ENCODE data around the gene COPS8.

Gene COPS8

DNA sequence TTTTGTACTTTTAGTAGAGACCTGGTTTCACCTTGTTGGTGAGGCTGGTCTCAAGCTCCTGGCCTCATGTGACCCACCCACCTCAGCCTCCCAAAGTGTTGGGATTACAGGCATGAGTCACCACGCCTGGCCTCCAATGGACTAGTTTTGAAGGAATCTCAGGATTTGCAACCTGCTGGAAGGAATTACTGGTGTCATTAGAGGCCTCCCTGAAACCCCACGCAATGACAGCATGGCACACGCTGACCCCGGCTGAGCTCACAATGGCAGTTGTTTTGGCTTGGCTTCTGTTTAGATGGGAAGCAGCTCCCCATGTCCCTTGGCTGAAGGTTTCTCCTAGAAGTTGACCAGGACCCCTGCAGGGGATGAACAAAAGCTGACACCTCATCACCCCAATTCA is 23.1 kb upstream of the COPS8 start:
- Histone ChIP-seq H3K4me3 (no peak overlapping the region), H3K27ac (no peak overlapping the region)

- H3K4me3 ChIP-seq = no peak overlapping the region
- H3K27ac ChIP-seq = no peak overlapping the region
Observed at GRCh38 chr2:237064203-237065070, 21.3 kb upstream of the COPS8 start.

DNA sequence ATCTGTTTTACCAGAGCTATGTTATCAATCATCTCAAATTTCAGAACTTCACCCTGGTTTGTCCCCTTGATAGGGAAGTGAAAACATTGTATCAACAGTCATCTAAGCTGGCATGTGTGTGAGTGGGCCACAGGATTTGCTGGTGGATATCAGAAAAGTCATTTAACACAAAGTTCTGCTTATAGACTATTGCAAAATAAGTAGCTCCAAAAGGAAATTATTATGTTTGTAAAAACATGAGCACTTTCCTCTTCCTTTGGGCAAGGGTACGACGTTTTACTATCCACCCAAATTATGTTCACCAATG is 20.7 kb upstream of the COPS8 start:
- Histone ChIP-seq H3K27ac (no peak overlapping the region), H3K4me3 (no peak overlapping the region)

GRCh38 chr2:237066396-237066795 is 19.3 kb upstream of the COPS8 start:
- Histone ChIP-seq H3K4me3 (no peak overlapping the region), H3K27ac (no peak overlapping the region)

GRCh38 chr2:237068005-237068576 is 17.6 kb upstream of the COPS8 start:
- no peak overlapping the region for H3K4me3 ChIP-seq
- no peak overlapping the region for H3K27ac ChIP-seq

GRCh38 chr2:237072067-237072931 is 13.4 kb upstream of the COPS8 start:
- H3K4me3 ChIP-seq = no peak overlapping the region
- H3K27ac ChIP-seq = no peak overlapping the region

- Histone ChIP-seq H3K4me3 (no peak overlapping the region), H3K27ac (peak overlapping the region in 4 of 21 experiments; percentile 28 to 47 (median 38))
Observed at GRCh38 chr2:237073552-237073951, 12.1 kb upstream of the COPS8 start.

GRCh38 chr2:237074211-237074993 is 11.3 kb upstream of the COPS8 start:
- H3K27ac ChIP-seq = peak overlapping the region in 1 of 21 experiments; percentile 47
- H3K4me3 ChIP-seq = no peak overlapping the region

DNA sequence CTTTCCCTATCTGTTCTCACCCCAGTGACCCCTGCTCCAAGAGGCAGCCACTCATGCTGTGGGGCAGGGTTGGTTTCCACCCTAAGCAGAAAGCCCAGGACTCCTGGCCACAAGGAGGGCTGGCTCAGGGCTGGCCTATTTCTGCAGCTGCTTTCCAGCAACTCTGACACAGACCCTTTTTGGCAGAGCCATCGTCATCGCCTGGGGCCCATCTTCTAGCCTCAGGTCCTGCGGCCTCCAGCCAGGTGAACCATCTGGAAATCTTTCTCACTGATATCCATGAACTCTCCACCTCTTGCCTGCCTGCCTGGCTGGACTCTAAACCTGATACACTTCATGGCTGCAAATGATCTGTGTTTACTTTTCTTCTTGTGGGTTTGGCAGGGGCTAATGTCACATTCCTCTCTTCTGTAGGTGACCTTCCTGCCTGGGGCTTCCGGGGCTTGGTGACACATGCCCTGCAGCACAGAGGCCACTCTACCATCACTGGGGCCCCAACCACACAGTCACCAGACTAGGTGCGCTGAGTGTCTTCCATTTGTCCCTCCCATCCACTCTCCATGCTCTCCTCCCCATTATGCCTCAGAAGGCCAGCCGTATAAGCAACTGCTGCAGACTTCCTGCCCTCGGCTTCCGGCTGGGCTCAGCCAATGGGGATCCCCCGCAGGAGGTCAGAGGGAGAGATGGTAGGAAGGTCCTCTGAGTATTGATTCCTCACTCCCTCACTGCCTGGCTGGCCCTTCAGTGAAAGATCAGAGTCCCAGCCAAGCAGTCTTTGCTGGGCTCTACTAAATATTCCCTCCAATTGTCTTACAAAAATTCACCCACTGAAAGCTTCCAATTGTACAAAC is 9.7 kb upstream of the COPS8 start:
- Histone ChIP-seq H3K4me3 (no peak overlapping the region), H3K27ac (no peak overlapping the region)

- Histone ChIP-seq H3K4me3 (no peak overlapping the region), H3K27ac (no peak overlapping the region)
Observed at GRCh38 chr2:237081596-237081995, 4.1 kb upstream of the COPS8 start.

- H3K27ac ChIP-seq = no peak overlapping the region
Observed at GRCh38 chr2:237083026-237083425, 2.7 kb upstream of the COPS8 start.

GRCh38 chr2:237084444-237084843 is 1.2 kb upstream of the COPS8 start:
- Histone ChIP-seq H3K27ac (peak overlapping the region in 5 of 21 experiments; percentile 83 to 95 (median 88)), H3K4me3 (no peak overlapping the region)

More at GRCh38 chr2:237083026-237083425, 2.7 kb upstream of the COPS8 start:
- H3K4me3 ChIP-seq = no peak overlapping the region

- peak overlapping the region in 5 of 21 experiments; percentile 23 to 62 (median 49) for H3K27ac ChIP-seq
- H3K4me3 ChIP-seq = no peak overlapping the region
Observed at GRCh38 chr2:237090906-237091305, 5.2 kb downstream of the COPS8 start.

DNA sequence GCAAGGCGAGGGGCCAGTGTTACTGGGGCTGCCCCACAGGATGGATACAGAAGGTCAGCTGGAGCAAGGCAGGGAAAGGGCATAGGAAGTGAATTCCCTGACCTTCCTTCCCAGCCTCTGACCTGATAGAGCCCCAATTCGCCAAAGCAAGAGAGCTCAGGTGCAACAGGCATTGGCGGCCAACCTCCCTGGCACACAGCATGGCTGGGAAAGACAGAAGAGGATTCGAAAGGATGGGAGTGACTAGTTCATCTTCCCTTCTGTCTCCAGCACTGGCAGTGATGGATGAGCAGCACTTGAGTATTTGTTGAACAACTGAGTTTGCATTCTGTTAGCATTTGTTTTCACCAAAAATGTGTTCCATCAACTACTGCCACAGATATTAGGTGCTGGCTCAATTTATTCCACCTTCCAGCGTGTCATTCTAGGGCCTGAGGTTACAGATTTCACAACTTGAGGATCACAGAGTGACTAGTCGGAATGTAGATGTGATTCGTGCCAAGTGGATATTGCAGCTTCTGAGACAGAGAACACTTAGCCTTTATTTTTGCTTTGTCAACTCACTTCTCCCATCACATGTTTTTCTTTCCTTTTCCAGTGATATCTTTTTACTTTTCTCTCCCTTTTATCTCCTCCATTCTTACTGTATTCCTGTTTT is 6.2 kb downstream of the COPS8 start:
- H3K27ac ChIP-seq = peak overlapping the region in 10 of 21 experiments; percentile 12 to 66 (median 46)
- no peak overlapping the region for H3K4me3 ChIP-seq

- H3K27ac ChIP-seq = peak overlapping the region in 10 of 21 experiments; percentile 12 to 78 (median 58)
- H3K4me3 ChIP-seq = no peak overlapping the region
Observed at GRCh38 chr2:237092506-237092905, 6.8 kb downstream of the COPS8 start.

DNA sequence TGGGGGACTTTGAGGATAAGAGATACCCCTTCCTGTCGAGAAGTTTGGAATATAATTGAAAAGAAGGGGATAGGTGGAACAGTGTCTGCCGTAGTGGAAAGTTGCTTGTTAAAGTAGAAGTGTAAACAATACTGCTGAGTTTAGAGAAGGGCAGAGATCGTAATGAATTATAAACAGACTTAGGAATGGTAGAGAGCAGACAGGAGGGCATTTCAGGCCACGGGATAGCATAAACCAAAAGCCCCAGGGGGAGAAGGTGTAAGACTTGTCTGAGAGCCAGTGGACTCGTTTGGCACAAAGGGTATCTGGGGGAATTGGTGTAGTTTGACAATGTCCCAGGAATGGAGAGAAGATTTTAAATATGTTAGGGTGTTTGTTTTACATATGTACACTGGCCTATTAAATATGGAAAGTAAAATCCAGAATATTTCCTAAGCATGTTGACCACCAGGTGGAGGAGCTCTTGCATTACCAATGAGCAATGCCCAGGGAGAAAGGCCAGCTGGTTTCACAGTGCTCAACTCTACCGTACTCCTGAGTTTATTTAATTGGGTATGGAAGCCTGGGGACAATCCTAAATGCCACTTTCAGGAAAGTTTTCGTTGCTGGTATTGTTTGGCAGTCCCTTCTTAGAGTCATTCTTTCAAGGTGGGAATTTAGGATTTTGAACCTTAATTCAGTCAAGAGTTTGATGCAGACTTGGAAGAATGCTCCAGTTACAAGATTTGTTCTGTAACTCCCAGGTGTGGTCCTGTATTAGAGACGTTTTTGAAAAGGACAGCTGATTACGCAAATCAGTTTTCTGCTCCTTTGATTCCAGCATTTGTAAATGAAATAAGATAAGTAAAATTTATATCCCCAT is 7.5 kb downstream of the COPS8 start:
- Histone ChIP-seq H3K4me3 (no peak overlapping the region), H3K27ac (peak overlapping the region in 11 of 21 experiments; percentile 12 to 78 (median 57))

GRCh38 chr2:237096201-237096600 is 10.5 kb downstream of the COPS8 start:
- no peak overlapping the region for H3K4me3 ChIP-seq

More at GRCh38 chr2:237096201-237096600, 10.5 kb downstream of the COPS8 start:
- peak overlapping the region in 5 of 21 experiments; percentile 5 to 89 (median 58) for H3K27ac ChIP-seq

Data from skin epidermis (tissue), 12 donors.